HL-60 (cell line): ENCODE data around the gene GCNA.

Experiments used
- GABPA ChIP-seq: IDR thresholded peaks from 2 replicates; pipeline ENCODE4 v1.6.1; 2012; ENCODE audit warnings: low read depth
- POLR2AphosphoS5 ChIP-seq: IDR thresholded peaks from 2 replicates; pipeline ENCODE4 v1.6.1; 2012; ENCODE audit warnings: low read depth
- SPI1 ChIP-seq: IDR thresholded peaks from 2 replicates; pipeline ENCODE4 v1.6.1; 2012; ENCODE audit warnings: low read depth, mild to moderate bottlenecking, borderline replicate concordance
- TF ChIP-seq, protein P1 (sequence below): IDR thresholded peaks from one replicate; pipeline ENCODE4 v1.5.1; 2011; ENCODE audit warnings: low read length, control low read depth, inconsistent platforms; ENCODE audit not compliant: insufficient read depth
- TF ChIP-seq, protein P2 (sequence below): IDR thresholded peaks from 2 replicates; pipeline ENCODE4 v1.6.1; 2012; ENCODE audit warnings: low read depth; ENCODE audit not compliant: insufficient replicate concordance

DNA sequence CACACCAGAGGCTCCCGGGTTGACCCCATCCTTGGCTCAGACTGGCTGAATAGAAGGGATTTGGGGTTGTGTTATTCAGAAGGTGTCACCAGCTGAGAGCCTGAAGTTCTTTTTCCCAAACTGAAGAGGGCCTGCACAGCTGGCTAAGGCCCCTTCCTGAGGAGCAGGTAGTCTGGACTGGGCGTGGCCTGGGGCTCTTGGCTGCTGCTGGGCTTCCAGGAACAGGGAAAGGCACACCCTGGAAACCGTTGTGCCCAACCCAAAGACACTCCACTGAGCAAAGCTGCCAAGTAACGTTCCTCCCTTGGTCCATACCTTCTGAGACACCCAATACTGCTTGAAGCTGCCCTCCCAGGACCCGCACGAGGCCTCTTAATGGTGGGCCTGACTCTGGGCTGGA is 48.3 kb downstream of the GCNA start:
- TF ChIP-seq, protein P1, sequence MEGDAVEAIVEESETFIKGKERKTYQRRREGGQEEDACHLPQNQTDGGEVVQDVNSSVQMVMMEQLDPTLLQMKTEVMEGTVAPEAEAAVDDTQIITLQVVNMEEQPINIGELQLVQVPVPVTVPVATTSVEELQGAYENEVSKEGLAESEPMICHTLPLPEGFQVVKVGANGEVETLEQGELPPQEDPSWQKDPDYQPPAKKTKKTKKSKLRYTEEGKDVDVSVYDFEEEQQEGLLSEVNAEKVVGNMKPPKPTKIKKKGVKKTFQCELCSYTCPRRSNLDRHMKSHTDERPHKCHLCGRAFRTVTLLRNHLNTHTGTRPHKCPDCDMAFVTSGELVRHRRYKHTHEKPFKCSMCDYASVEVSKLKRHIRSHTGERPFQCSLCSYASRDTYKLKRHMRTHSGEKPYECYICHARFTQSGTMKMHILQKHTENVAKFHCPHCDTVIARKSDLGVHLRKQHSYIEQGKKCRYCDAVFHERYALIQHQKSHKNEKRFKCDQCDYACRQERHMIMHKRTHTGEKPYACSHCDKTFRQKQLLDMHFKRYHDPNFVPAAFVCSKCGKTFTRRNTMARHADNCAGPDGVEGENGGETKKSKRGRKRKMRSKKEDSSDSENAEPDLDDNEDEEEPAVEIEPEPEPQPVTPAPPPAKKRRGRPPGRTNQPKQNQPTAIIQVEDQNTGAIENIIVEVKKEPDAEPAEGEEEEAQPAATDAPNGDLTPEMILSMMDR = no peak
- no peak for TF ChIP-seq SPI1
- no peak for TF ChIP-seq POLR2AphosphoS5
- no peak for TF ChIP-seq GABPA
- TF ChIP-seq, protein P2, sequence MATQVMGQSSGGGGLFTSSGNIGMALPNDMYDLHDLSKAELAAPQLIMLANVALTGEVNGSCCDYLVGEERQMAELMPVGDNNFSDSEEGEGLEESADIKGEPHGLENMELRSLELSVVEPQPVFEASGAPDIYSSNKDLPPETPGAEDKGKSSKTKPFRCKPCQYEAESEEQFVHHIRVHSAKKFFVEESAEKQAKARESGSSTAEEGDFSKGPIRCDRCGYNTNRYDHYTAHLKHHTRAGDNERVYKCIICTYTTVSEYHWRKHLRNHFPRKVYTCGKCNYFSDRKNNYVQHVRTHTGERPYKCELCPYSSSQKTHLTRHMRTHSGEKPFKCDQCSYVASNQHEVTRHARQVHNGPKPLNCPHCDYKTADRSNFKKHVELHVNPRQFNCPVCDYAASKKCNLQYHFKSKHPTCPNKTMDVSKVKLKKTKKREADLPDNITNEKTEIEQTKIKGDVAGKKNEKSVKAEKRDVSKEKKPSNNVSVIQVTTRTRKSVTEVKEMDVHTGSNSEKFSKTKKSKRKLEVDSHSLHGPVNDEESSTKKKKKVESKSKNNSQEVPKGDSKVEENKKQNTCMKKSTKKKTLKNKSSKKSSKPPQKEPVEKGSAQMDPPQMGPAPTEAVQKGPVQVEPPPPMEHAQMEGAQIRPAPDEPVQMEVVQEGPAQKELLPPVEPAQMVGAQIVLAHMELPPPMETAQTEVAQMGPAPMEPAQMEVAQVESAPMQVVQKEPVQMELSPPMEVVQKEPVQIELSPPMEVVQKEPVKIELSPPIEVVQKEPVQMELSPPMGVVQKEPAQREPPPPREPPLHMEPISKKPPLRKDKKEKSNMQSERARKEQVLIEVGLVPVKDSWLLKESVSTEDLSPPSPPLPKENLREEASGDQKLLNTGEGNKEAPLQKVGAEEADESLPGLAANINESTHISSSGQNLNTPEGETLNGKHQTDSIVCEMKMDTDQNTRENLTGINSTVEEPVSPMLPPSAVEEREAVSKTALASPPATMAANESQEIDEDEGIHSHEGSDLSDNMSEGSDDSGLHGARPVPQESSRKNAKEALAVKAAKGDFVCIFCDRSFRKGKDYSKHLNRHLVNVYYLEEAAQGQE = no peak
